Measurements from ENCODE around the gene IL27RA. TPM values are rescaled to one million over a fixed set of nuclear protein-coding genes. Genes with fewer than 3 reads are reported as not detected.

The IL27RA gene
- total and polyA plus RNA-seq, 2 donors (not counting 3 experiments of a cell fraction or from before 2014, with no cell fraction given) = 1.6 to 4.5 TPM

DNA sequence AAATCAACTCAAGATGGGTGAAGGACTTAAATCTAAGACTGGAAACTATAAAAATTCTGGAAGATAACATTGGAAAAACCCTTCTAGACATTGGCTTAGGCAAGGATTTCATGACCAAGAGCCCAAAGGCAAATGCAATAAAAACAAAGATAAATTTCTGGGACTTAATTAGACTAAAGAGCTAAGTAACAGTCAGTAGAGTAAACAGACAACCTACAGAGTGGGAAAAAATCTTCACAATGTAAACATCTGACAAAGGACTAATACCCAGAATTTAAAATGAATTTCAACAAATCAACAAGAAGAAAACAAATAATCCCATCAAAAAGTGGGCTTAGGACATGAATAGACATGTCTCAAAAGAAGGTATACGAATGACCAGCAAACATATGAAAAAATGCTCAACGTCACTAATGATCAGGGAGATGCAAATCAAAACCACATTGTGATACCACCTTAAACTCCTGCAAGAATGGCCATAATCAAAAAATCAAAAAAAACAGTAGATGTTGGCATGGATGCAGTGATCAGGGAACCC, 19.1 kb upstream of the IL27RA start:
- FAIRE-seq (no peak), DNase-seq (ENCODE audit: low read depth, low spot score) (no peak)
- Histone ChIP-seq H3K9me1 (replicated peaks; ENCODE audit: control insufficient read depth, extremely low read depth, insufficient read depth, low read length) (no peaks in the 10 kb centered on the region), H3K4me2 (ENCODE audit: insufficient read depth, low read length) (no peak overlapping the region), H3K79me2 (ENCODE audit: control insufficient read depth, insufficient read depth, low read length) (no peaks in the 10 kb centered on the region), H3K27me3 (ENCODE audit: control insufficient read depth in 2 of 2, insufficient read depth in 2 of 2, low read length in 2 of 2) (peaks cover 0 to 2% of the 10 kb centered on the region in 2 experiments), H3K36me3 (ENCODE audit: control insufficient read depth in 2 of 2, extremely low read depth in 1 of 2, insufficient read depth in 2 of 2, low read length in 2 of 2) (no peaks in the 10 kb centered on the region), H3K9ac (replicated peaks; ENCODE audit: extremely low read depth, insufficient read depth, low read length) (no peak overlapping the region), H3K9me3 (replicated peaks; ENCODE audit: control insufficient read depth, insufficient read depth, low read length) (no peaks in the 10 kb centered on the region), H4K20me1 (replicated peaks; ENCODE audit: control insufficient read depth, extremely low read depth, insufficient read depth, low read length) (no peaks in the 10 kb centered on the region), H3K4me1 (ENCODE audit: control insufficient read depth, extremely low read depth, insufficient read depth, low read length) (no peaks in the 10 kb centered on the region), H2AFZ (ENCODE audit: low read depth, low read length) (no peak overlapping the region), H3K4me3 (replicated peaks in 1 of 3; ENCODE audit: insufficient read depth in 1 of 3, low read depth in 1 of 3, low read length in 3 of 3) (no peak overlapping the region), H3K27ac (ENCODE audit: insufficient read depth, low read depth, low read length) (no peak overlapping the region)
- no TSS peak for BruUV-seq (replicated peaks)
- no peak for TF ChIP-seq GATA2 (IDR thresholded peaks at IDR 0.05; ENCODE audit: insufficient read depth, insufficient read length, low read depth, low read length)
- TF ChIP-seq, protein P1, sequence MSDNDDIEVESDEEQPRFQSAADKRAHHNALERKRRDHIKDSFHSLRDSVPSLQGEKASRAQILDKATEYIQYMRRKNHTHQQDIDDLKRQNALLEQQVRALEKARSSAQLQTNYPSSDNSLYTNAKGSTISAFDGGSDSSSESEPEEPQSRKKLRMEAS (IDR thresholded peaks at IDR 0.05; ENCODE audit: insufficient read depth, insufficient read length) = no peak
- TF ChIP-seq JUN (IDR thresholded peaks at IDR 0.05; ENCODE audit: borderline replicate concordance, insufficient read depth, insufficient read length, low read depth) = no peak
- TF ChIP-seq CTCF (IDR thresholded peaks at IDR 0.05; ENCODE audit: extremely low read depth in 1 of 2, insufficient read depth in 1 of 2, low read depth in 1 of 2, low read length in 2 of 2) = no peak
- TF ChIP-seq POLR2A (IDR thresholded peaks at IDR 0.05; ENCODE audit: low read depth, low read length) = no peak
- no peak for TF ChIP-seq FOS (IDR thresholded peaks at IDR 0.05; ENCODE audit: borderline replicate concordance, insufficient read depth, low read length)
- no peak for TF ChIP-seq EZH2 (IDR thresholded peaks at IDR 0.05; ENCODE audit: borderline replicate concordance, low read depth, low read length, severe bottlenecking)
- TF ChIP-seq MYC (IDR thresholded peaks at IDR 0.05; ENCODE audit: low read depth, low read length) = no peak
- TF ChIP-seq POLR2AphosphoS5 (IDR thresholded peaks at IDR 0.05; ENCODE audit: insufficient read depth, low read depth, low read length) = no peak
- ChIA-PET POLR2A (no interaction called here), CTCF (no interaction called here)
- dilution Hi-C loops (cut with MboI; ENCODE audit: extremely low pct_ligation_motif_present, low sequenced_read_pairs) (no loop called here), intact Hi-C loops (cut with micrococcal nuclease) (no loop called here)

All from endothelial cell of umbilical vein (primary cell).